HepG2 (cell line): ENCODE results near the gene AUH. TPM values are rescaled to one million over a fixed set of nuclear protein-coding genes. Genes with fewer than 3 reads are reported as not detected.

Experiments
- DMAP1 ChIP-seq: IDR thresholded peaks from 2 replicates; pipeline ENCODE4 v1.6.1; 2016
- EP300 ChIP-seq, 3 experiments: sonication (generic) in 1 of 3; formaldehyde crosslinking in 1 of 3; IDR thresholded peaks; 2 replicates each; pipeline versions ENCODE4 v1.5.1 to v1.6.1; 2011 to 2020; ENCODE audit warnings: low read depth in 2 of 3, low read length in 2 of 3, borderline replicate concordance in 1 of 3, improper control_type of control experiment in 1 of 3, mild to moderate bottlenecking in 1 of 3, missing genetic modification reagents in 1 of 3, moderate library complexity in 1 of 3
- HNF1A ChIP-seq, 2 experiments: sonication (generic) in 1 of 2; formaldehyde crosslinking in 1 of 2; IDR thresholded peaks; 2 replicates each; pipeline versions ENCODE4 v1.4.0 to v1.6.1; 2016 to 2020; ENCODE audit warnings: borderline replicate concordance in 1 of 2, low read depth in 1 of 2, mild to moderate bottlenecking in 1 of 2, missing genetic modification reagents in 1 of 2
- NFYB ChIP-seq: sonication (generic); formaldehyde crosslinking; IDR thresholded peaks from 2 replicates; pipeline ENCODE4 v1.4.0; 2020; ENCODE audit warnings: missing genetic modification reagents
- PRPF4 ChIP-seq: fragments of 200-400 bp; formaldehyde crosslinking; IDR thresholded peaks from 2 replicates; pipeline ENCODE4 v1.6.1; 2016; ENCODE audit warnings: low read length, low read depth; ENCODE audit not compliant: poor library complexity, severe bottlenecking
- RELA ChIP-seq: sonication (generic); formaldehyde crosslinking; IDR thresholded peaks from 2 replicates; pipeline ENCODE4 v1.4.0; 2020; ENCODE audit warnings: missing genetic modification reagents
- TCF7L2 ChIP-seq: IDR thresholded peaks from 2 replicates; pipeline ENCODE4 v1.6.1; 2011; ENCODE audit warnings: mild to moderate bottlenecking, low read depth, low read length, moderate library complexity
- WIZ ChIP-seq: sonication (generic); formaldehyde crosslinking; IDR thresholded peaks from 2 replicates; pipeline ENCODE4 v1.5.1; 2020; ENCODE audit warnings: mild to moderate bottlenecking, missing genetic modification reagents
- ZFX ChIP-seq: sonication (generic); formaldehyde crosslinking; IDR thresholded peaks from 2 replicates; pipeline ENCODE4 v1.4.0; 2020; ENCODE audit warnings: mild to moderate bottlenecking, low read depth, missing genetic modification reagents, moderate library complexity
- ZNF574 ChIP-seq: sonication (generic); formaldehyde crosslinking; IDR thresholded peaks from 2 replicates; pipeline ENCODE4 v1.4.0; 2020; ENCODE audit warnings: missing genetic modification reagents
- ZNF766 ChIP-seq: sonication (generic); formaldehyde crosslinking; IDR thresholded peaks from 2 replicates; pipeline ENCODE4 v1.5.0; 2020; ENCODE audit warnings: missing genetic modification reagents, borderline replicate concordance
- polyA plus RNA-seq, 8 experiments: library from polyadenylated mRNA; depleted of rRNA in 3 of 8; stranded (reverse) in 7 of 8; unstranded in 1 of 8; fragments of >200 nt; fragmentation: Illumina TruSeq in 4 of 8; extraction: Trizol in 4 of 8; gene quantifications; 2 replicates each; pipeline versions ENCODE4 v1.2.1 to v1.2.3, GENCODE V29; 2011 to 2016; ENCODE audit warnings: low read depth in 4 of 8, missing spikeins in 1 of 8, mixed read lengths in 1 of 8; ENCODE audit not compliant: insufficient read depth in 1 of 8
- total RNA-seq, 5 experiments: library from RNA; depleted of rRNA; stranded (reverse); fragments of >200 nt; fragmentation: Illumina TruSeq; extraction: Trizol; gene quantifications; 2 replicates each; pipeline ENCODE4 v1.2.3, GENCODE V29; 2016; ENCODE audit warnings: low read depth in 1 of 5
- TF ChIP-seq, protein P1 (sequence below): sonication (generic); formaldehyde crosslinking; IDR thresholded peaks from 2 replicates; pipeline ENCODE4 v1.5.0; 2020; ENCODE audit warnings: mild to moderate bottlenecking, missing genetic modification reagents, borderline replicate concordance
- TF ChIP-seq, protein P2 (sequence below), 2 experiments: sonication (generic) in 1 of 2; formaldehyde crosslinking in 1 of 2; IDR thresholded peaks; 2 replicates each; pipeline versions ENCODE4 v1.4.0 to v1.6.1; 2018 to 2020; ENCODE audit warnings: missing genetic modification reagents in 2 of 2, borderline replicate concordance in 1 of 2, low read depth in 1 of 2, mild to moderate bottlenecking in 1 of 2, missing biosample characterization in 1 of 2
- TF ChIP-seq, protein P3 (sequence below): sonication (generic); formaldehyde crosslinking; IDR thresholded peaks from 2 replicates; pipeline ENCODE4 v1.8.0; 2023; ENCODE audit warnings: mild to moderate bottlenecking, missing genetic modification reagents

AUH gene
- total and polyA plus RNA-seq, 2 of the 13 experiments (the other 11 are each of a cell fraction or from before 2014, with no cell fraction given) = 25.8 to 31.9 TPM

GRCh38 chr9:91211919-91212318 lies 149.8 kb downstream of the AUH start (continued):
- TF ChIP-seq, protein P1, sequence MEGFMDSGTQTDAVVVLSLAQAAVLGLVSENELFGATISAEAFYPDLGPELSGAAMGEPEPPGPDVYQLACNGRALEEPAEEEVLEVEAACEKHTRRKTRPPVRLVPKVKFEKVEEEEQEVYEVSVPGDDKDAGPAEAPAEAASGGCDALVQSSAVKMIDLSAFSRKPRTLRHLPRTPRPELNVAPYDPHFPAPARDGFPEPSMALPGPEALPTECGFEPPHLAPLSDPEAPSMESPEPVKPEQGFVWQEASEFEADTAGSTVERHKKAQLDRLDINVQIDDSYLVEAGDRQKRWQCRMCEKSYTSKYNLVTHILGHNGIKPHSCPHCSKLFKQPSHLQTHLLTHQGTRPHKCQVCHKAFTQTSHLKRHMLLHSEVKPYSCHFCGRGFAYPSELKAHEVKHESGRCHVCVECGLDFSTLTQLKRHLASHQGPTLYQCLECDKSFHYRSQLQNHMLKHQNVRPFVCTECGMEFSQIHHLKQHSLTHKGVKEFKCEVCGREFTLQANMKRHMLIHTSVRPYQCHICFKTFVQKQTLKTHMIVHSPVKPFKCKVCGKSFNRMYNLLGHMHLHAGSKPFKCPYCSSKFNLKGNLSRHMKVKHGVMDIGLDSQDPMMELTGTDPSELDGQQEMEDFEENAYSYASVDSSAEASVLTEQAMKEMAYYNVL (CRISPR knock-in tag) = no peak
- TF ChIP-seq, protein P2, sequence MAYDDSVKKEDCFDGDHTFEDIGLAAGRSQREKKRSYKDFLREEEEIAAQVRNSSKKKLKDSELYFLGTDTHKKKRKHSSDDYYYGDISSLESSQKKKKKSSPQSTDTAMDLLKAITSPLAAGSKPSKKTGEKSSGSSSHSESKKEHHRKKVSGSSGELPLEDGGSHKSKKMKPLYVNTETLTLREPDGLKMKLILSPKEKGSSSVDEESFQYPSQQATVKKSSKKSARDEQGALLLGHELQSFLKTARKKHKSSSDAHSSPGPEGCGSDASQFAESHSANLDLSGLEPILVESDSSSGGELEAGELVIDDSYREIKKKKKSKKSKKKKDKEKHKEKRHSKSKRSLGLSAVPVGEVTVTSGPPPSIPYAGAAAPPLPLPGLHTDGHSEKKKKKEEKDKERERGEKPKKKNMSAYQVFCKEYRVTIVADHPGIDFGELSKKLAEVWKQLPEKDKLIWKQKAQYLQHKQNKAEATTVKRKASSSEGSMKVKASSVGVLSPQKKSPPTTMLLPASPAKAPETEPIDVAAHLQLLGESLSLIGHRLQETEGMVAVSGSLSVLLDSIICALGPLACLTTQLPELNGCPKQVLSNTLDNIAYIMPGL (CRISPR knock-in tag; IDR thresholded peaks at IDR 0.05; ENCODE audit: borderline replicate concordance in 1 of 2, low read depth in 1 of 2) = no peak
- no peak for TF ChIP-seq ZNF574 (CRISPR knock-in tag)
- TF ChIP-seq, protein P3, sequence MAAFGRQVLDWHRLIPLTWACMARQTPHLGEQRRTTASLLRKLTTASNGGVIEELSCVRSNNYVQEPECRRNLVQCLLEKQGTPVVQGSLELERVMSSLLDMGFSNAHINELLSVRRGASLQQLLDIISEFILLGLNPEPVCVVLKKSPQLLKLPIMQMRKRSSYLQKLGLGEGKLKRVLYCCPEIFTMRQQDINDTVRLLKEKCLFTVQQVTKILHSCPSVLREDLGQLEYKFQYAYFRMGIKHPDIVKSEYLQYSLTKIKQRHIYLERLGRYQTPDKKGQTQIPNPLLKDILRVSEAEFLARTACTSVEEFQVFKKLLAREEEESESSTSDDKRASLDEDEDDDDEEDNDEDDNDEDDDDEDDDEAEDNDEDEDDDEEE (CRISPR knock-in tag) = no peak
- no peak for TF ChIP-seq WIZ (CRISPR knock-in tag)
- TF ChIP-seq ZNF766 (CRISPR knock-in tag) = no peak
- TF ChIP-seq PRPF4 = peak; percentile 38
- TF ChIP-seq NFYB (CRISPR knock-in tag) = no peak
- TF ChIP-seq DMAP1 (CRISPR knock-in tag) = 0 out of 2 replicates have a peak, but pooled peaks have one; percentile 47
- no peak for TF ChIP-seq RELA (CRISPR knock-in tag)
- peak in 1 of 2 experiments; percentile 37; a peak in 2 of 4 replicates for TF ChIP-seq EP300 (IDR thresholded peaks at IDR 0.05; ENCODE audit: low read depth in 2 of 2, low read length in 2 of 2)
- no peak; the same call in 1 of the 2 replicates for TF ChIP-seq EP300 (CRISPR knock-in tag; IDR thresholded peaks at IDR 0.05; ENCODE audit: borderline replicate concordance)
- TF ChIP-seq HNF1A (IDR thresholded peaks at IDR 0.05; ENCODE audit: low read depth) = peak; percentile 54; the same call in 1 of the 2 replicates
- peak; percentile 54; the same call in 1 of the 2 replicates for TF ChIP-seq HNF1A (CRISPR knock-in tag; IDR thresholded peaks at IDR 0.05; ENCODE audit: borderline replicate concordance)
- 0 out of 2 replicates have a peak, but pooled peaks have one; percentile 14 for TF ChIP-seq ZFX
- TF ChIP-seq TCF7L2 = no peak; the same call in 1 of the 2 replicates
